HG03103 (cell line): Measurements from ENCODE around the gene ZNHIT3.

Experiments used
- ATAC-seq: cut with Tn5 transposase; IDR thresholded peaks from one replicate; pipeline ENCODE4 v1.9.1; 2021; ENCODE audit warnings: low read depth; ENCODE audit not compliant: unreplicated experiment

Gene ZNHIT3

DNA sequence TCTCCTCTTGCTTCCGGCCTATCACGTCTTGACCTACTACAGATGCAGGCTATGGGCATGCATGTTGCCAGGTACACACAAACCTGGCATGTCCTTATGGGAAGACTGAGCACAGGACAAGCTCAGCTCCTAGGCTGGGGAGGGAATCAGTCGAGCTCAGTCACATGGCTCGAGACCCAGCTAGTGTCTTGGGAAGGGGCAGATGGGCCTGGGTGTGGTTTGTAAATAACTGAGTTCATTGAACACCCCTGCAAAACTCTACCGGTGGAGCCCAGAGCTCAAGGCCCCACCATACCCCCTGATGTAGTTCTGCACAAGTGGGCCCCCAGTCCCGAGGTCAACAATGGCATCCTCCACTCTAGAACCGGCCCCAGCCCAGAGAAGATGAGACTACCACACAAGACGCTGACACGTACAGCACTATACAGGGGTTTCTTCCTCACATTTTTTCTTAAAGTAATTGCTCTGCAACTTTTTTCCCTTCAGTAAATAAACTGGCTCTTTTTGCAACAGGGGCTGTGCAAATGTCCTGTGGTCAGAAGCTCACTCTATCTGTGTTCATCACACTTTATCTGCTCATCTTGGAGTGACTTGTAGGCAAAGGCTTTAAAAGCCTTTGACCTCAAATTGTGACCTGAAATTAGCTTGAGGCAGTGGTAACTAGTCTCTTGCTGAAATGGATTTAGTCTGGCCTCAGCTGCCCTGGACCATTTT is 22.9 kb downstream of the ZNHIT3 start:
- ATAC-seq, result no peak

DNA sequence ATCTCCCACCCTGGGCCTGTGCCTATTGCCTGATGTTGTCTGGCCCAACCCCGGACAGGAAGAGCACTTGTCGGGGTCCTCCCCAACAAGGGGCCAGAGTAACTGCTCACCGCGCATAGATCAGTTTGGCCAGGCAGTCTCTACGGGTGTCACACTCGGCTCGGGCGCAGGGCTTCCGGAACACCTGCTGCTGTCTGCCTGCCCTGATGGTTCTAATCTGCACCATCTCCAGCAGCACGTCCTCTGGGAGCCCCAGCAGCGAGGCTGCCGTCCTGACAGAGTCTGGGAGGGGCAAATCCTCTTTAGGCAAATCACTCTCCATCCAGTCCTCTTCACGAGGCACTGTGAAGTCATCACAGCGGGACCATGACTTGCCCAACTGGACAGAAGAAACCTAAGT is 24.2 kb downstream of the ZNHIT3 start:
- ATAC-seq, result no peak

DNA sequence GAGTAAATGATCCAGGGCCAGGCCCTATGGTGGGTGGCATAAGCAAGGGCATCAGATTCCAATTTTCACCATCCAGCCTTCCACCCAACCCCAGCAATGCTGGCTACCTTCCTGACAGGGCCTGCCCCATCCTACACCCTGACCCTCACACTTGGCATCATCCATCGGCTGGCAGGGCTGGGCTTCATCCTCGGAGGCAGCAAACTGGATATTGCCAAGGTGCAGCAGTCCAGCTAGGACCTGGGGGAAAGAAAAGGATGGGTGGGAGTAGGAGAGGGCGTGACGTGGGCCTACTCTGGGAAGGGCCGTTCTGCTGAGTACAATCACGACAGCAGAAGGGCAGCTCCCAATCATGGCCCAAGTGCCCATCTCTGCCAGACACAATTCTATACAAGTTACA is 24.7 kb downstream of the ZNHIT3 start:
- no peak for ATAC-seq

DNA sequence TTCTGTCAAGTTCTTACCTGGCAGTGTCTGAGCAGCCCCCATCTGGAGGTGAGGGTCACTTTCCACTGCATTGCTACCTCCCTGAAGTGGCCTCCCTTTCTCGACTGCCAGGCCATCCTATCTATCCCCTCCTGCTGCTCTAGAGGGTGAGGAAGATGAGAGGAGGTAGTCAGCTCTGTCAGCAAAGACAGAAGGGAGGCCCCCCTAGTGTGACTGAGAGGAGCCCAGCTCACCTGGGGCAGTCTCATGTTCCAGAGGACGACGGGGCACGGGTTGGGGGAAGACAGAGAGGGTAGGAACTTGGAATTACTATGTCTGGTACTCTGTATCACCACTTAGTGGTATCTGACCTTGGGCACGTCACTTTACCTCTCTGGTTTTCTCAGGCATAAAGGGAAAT is 26.2 kb downstream of the ZNHIT3 start:
- ATAC-seq, result no peak

DNA sequence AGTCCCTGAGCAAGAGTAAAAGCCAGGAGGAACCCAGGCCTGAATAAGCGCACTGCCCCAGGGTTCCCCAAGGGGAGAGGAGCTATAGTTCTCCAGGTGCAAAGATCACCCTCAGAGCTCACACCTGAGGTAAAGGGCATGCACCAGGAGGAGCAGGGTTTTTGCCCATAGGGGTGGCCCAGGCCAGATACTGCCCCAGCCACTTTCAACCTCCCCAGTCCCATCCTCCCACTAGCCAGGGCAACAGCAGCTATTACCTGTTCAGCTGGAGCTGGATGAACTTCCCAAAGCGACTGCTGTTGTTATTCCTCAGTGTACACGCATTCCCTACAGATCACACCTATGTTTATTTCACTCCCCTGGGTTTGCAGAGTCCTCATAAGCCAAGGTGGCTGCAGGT is 28.4 kb downstream of the ZNHIT3 start:
- ATAC-seq, result no peak

DNA sequence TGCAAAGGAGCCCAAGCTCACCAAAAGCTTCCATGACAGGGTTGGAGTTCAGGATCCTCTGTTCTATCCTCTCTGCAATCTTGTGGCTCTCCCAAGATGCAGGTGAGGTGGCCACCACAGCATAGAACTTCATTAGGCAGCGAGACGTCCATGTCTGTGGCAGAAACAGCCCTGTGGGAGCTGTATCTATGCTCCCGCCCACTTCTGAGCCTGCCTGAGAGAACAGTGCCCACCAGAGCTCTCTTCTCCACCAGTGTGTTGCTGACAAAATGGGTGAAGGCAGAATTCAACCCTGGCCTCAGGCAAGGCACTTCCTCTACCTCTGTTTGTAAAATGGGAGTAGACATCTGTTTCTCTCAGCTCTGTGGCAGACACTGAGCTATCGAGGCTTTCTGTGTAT is 29.4 kb downstream of the ZNHIT3 start:
- no peak for ATAC-seq

DNA sequence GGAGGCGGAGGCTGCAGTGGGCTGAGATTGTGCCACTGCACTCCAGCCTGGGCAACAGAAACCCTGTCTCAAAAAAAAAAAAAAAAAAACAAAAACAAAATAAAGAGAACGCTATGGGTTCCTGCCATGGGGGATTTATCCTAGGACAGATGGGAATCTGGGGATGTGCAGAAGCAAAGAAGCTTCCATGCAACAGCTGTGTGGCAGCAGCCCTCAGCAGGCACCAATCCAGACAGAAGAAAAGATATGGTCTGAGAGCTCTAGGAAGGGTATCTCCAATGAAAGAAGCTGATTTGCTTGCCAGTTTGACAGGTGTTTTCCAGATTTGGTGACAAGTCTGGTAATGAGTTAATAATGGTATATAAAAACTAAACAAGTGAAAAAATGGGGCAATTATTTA is 36.6 kb downstream of the ZNHIT3 start:
- ATAC-seq, result no peak

DNA sequence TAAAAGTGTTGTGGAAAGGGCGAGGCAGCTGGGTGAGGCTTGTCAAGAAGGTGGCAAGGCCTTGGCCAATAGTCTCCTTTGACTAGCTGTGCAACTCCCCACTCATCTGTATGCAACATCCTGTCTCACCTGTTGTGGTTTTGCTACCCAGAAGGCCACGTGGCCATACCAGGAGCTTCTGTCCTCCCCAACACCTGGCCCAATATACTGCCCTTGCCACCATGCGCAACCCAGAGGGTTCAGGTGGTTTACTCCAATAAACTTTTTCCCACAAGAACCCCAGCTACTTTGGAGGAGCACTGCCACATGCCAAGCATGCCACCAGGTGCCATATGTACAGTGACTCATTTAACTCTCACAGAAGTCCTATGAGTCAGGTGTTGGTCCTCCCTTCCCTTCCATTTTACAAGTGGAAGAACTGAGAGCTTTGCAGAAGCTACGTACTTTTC is 38.0 kb downstream of the ZNHIT3 start:
- no peak for ATAC-seq

DNA sequence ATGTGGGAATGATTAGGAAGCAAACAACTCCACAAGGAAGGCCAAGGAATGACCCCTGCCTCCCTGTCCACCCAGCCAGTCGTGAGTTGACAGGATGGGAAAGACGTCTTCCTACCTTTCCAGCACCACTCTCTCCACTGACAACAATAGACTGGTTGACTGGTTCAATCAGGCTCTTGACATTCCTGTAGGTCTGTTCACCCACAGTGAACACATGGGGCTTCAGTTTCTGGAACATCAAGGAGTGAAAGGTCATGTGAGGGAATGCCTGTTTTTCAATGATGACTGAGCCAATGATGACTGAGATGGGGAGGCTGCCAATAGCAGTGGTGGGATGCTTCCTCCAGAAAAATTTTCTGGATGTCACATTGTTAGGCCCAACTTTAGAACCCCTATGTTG is 38.6 kb downstream of the ZNHIT3 start:
- ATAC-seq, result no peak

DNA sequence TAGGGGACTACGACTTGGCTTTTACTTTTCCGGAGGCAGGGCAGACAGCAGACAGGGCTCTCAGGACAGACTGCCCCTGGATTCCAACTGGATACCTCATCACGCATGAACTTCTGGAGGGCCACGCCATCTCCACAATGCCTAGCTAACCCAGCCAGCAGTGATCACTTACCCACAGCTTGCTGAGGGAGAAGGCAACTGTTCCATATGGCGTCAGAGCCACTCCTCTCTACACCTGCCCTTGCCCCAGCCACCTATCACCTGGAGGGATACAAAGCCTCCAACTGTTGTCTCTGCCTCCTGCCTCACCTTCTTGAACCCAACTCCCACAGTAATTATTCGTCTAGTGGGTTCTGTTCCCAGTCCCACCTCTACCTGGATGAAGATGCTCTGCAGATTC is 39.4 kb downstream of the ZNHIT3 start:
- ATAC-seq, result no peak

DNA sequence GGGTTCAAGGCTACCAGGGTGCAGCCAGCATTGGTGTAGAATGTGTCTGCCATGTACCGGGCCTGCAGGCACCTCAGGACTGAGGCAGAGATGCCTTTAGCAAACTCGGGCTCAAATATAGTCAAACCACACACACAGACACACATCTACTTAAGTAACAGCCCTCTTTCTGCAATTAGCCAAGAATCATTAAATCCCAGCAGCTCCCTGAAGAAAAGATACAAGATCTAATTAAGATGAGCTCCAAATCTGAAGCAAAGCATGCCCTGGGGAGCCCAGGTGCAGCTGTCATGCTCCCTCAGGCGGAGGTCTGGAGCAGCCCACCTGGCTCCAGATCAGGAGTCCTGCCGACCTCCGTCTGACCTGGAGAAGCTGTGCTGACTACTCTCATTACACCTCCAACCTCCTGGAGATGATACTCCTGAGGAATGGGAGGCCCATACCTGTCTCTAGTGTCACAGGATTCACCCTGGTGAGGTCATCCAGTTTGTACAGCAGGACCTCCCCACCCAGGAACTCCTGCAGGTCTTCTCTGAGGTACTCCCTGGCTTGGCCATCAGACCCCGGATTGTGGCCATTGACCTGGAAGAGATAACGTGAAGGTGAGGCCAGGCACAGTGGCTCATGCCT is 41.3 kb downstream of the ZNHIT3 start:
- no peak for ATAC-seq

DNA sequence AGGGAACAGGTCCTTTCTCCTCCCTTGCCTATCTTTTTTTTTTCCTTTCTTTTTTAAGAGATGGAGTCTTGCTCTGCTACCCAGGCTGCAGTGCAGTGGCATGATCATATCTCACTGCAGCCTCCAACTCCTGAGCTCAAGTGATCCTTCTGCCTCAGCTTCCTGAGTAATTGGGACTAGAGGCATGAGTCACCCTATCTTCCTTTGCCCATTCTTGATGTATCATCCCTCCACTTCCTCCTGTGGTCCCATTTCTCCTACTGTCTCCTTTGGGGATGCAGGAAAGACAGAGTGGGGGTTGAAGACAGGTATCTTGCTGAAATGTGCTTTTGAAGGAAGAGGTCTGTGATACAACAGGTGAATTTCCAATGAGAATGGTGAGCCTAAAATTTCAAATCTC is 42.6 kb downstream of the ZNHIT3 start:
- no peak for ATAC-seq

DNA sequence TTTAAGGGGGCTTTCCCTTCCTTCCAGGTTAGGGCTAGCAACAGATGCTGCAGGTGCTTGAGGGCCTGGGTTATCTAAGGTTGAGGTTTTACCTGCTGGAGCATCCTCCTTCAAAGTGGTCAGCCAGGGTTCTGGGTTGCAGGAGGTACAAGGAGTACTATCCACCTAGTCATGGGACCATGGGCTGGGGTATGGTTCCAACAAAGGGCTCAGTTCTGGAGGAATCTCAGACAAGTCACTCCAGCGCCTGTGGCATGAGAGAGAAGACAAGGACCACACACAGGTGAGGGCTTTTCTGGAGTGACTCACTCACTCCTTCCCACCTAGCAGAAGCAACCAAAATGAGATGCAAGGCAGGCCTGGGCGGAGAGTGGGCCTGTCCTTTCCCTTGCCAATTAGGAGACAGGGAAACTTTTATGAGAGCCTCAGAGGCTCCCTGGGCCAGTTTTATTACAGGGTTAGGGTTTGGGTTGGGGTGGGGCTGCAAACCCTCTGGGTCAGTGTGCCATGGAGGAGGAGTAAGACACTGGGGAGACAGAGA is 46.0 kb downstream of the ZNHIT3 start:
- no peak for ATAC-seq

DNA sequence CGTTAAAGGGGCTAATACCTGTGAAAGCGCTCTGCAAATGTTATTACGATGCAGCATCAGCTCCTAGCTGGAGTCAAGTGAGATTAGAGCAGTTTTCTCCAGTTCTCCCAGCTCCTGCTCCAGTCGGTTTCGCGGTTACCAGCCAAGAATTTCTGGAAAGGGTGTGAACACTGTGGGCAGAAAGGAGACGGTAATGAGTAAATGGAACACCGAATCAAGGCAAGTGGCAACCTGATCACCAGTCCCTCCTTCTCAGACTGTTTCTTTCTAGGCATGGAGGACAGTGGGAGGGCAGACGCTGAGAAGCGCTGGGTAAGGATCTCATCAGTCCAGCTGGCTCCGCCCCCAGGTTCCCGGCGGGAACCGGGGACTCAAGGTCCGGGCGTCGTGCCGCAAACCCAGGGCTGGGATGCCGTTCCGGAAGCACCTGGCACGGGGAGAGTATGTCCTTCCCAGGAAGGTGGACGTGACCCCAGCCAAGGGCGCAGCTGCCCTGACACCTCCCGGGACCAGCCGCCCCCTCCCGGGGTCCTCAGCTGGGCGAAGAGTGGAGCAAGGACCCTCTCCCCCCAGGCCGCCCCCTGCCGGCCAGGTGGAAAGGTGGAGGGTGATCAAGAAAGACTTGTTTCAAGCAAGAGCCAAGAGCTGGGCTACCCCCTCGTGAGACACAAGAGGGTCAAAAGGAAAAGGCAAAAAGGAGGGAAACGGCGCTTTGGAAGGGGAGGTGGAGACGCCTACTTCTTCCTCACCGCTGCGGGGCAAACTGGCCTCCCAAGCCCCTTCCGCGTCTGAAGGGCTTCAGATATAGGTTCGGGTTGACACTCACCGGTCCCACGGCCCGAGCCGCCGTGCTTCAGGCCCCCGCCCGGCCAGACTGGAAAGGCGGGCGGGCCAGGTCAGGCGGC is 47.7 kb downstream of the ZNHIT3 start:
- no peak for ATAC-seq

DNA sequence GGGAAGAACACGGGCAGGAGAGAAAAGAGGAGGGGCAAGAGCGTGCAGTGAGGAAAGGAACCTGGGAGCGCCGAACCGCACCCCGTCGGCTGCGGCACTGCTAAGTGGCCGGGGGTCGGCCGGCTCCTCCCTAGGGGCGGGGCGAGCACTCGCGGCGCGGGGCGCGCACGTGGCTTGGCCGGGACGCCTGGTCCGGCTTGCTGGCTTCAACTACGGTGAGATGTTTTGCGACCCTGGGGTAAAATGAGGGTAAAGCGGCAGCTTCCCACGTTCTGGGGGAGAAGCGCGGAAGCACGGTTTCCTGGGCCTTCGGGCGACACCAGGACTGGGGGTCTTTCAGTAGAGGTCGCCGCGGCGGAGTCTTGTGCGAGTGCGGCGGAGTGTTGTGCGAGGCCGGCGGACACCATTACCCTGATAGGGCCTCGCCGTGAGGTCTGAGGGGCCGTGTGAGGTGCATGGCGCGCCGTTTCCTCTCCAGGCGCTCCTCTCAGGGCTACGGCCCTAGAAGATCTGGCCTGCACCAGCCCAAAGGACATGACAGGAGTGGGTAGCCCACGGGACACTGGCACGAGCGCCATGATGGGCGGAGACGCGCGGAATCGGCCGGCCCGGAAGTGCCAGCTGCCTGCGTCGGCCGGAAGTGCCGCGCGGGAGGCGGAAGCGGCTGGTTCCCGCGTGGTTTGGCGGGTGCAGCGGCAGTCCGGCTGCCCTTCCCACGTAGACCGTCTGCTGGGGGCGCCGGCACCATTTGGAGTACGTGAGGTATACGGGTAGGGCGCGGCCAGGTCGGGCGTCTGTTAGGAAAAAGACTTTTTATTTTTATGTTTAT is 48.6 kb downstream of the ZNHIT3 start, which contains the start of the genes MYO19 and PIGW:
MYO19 (minus strand) TSS at position 29 of the 829 bp plus-strand sequence. CDS start 2,330 bp downstream, outside the sequence.
PIGW (plus strand) TSS at position 148 of the 829 bp plus-strand sequence. CDS start 2,115 bp downstream, outside the sequence.
- ATAC-seq, result peak; percentile 75

DNA sequence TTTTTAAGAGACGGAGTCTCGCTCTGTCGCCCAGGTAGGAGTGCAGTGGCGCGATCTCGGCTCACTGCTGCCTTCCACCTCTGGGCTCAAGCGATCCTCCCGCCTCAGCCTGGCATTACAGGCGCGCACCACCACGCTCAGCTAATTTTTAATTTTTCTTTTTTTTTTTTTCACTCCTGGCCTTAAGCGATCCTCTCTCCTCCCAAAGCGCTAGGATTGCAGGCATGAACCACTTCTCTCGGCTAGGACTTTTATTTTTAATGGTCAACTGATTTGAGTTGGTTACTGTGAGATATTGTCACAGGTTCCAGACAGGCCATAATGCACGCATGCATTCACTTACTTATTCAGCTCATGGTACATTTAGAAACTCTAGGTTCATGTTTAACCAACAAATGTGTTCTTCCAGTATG is 49.2 kb downstream of the ZNHIT3 start:
- ATAC-seq, result peak; percentile 4

DNA sequence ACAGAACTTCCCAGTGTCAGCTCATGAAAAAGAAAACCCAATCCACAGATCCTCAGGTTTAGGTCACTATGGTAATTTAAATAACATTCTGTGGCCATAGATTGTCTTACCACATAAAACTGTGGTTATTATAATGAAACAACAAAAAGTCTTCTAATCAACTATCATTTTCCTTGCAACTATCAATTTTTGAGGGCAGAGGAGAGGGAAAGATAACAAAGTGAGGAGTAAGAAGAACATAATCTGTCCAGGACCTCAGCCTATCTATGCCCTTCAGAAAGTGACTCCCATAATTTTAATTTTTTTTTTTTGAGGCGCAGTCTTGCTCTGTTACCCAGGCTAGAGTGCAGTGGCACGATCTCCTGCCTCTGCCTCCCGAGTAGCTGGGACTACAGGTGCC is 54.2 kb downstream of the ZNHIT3 start:
- no peak for ATAC-seq

DNA sequence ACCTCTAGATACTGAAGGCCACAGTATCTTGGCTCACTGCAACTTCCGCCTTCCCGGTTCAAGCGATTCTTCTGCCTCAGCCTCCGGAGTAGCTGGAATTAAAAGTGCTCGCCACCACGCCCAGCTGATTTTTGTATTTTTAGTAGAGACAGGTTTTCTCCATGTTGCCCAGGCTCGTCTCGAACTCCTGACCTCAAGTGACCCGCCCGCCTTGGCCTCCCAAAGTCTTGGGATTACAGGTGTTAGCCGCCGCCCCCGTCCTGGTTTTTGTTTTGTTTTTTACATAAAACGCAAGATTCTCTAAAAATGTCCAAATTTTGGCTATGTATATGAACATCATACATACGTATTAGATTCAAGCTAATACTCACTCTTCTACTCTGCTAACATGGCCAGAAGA is 56.3 kb downstream of the ZNHIT3 start:
- no peak for ATAC-seq

DNA sequence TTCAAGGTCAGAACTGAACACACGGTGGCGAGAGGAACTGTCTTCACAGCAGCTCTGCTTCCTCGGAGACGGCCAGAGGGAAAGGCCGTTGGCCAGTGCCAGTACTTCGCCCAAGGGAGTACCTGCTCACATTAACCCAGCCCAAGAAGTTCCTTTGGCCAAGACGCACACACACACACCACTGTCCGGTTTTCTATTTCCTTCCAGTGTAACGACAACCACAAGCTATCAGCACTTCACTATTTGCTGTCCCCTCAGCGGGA is 57.5 kb downstream of the ZNHIT3 start:
- no peak for ATAC-seq
